ENCODE results near the gene DYDC2. TPM values are rescaled to one million over a fixed set of nuclear protein-coding genes. Genes with fewer than 3 reads are reported as not detected.

DYDC2 gene
- total RNA-seq, 1 experiment from 2014 or later: 2.8 TPM

GRCh38 chr10:80372675-80373074 is 16.1 kb downstream of the DYDC2 start:
- Histone ChIP-seq H3K14ac (ENCODE audit: insufficient read depth, low read length) (no peak overlapping the region), H3K4ac (ENCODE audit: low read depth, low read length) (no peak overlapping the region), H3K4me1 (ENCODE audit: insufficient read depth, low read length) (no peaks in the 10 kb centered on the region), H4K91ac (ENCODE audit: insufficient read length, low read depth, low read length) (no peak overlapping the region), H3K27me3 (ENCODE audit: insufficient read depth, low read length) (no peaks in the 10 kb centered on the region), H2BK120ac (ENCODE audit: low read depth, low read length, poor library complexity, severe bottlenecking) (no peak overlapping the region), H3K79me1 (ENCODE audit: insufficient read depth, low read depth, low read length, poor library complexity, severe bottlenecking) (no peaks in the 10 kb centered on the region), H2AFZ (ENCODE audit: low read length) (no peak overlapping the region), H2BK20ac (ENCODE audit: low read depth, low read length, poor library complexity, severe bottlenecking) (no peak overlapping the region), H3K9ac (ENCODE audit: extremely low read depth, insufficient read length, low read length) (no peak overlapping the region), H4K5ac (ENCODE audit: insufficient read length, low read depth, low read length) (no peak overlapping the region), H2AK5ac (ENCODE audit: insufficient read length, low read length) (no peak overlapping the region), H2BK15ac (ENCODE audit: low read depth, low read length) (no peak overlapping the region), H3K18ac (ENCODE audit: insufficient read length, low read depth, low read length) (no peak overlapping the region), H2BK12ac (ENCODE audit: insufficient read length, low read depth, low read length) (no peak overlapping the region), H3K4me2 (ENCODE audit: insufficient read depth, insufficient read length, low read length) (no peak overlapping the region), H4K20me1 (ENCODE audit: control insufficient read depth, insufficient read depth, insufficient read length) (no peaks in the 10 kb centered on the region), H3K23me2 (ENCODE audit: insufficient read length, low read depth, low read length, poor library complexity, severe bottlenecking) (no peaks in the 10 kb centered on the region), H2BK5ac (ENCODE audit: insufficient read length, low read length) (no peak overlapping the region), H3K27ac (ENCODE audit: insufficient read length, low read depth, low read length) (no peak overlapping the region), H4K8ac (replicated peaks; ENCODE audit: insufficient read length, low read depth, low read length) (no peak overlapping the region), H3K23ac (ENCODE audit: insufficient read length, low read depth, low read length) (no peak overlapping the region), H3K79me2 (ENCODE audit: insufficient read depth, low read length) (no peaks in the 10 kb centered on the region; the same call in none of the 2 replicates), H3K9me3 (ENCODE audit: control insufficient read depth, low read depth, low read length) (no peaks in the 10 kb centered on the region), H3K56ac (ENCODE audit: insufficient read length, low read depth, low read length) (no peak overlapping the region), H3T11ph (ENCODE audit: low read length) (no peak overlapping the region)
- DNase-seq: no peak
- Mint-ChIP-seq H3K36me3 (ENCODE audit: insufficient read depth in 1 of 3, low read depth in 3 of 3) (peaks cover 9 to 15% (median 14%) of the 10 kb centered on the region in 3 experiments), H3K4me1 (peaks cover 0 to 3% of the 10 kb centered on the region in 2 experiments; a peak in 1 of 4 replicates), H3K9me3 (peaks cover 12 to 17% of the 10 kb centered on the region in 2 experiments), H3K27ac (no peak overlapping the region), H3K4me3 (no peak overlapping the region; a peak in 1 of 5 replicates), H3K27me3 (ENCODE audit: low read depth) (peaks cover 4% of the 10 kb centered on the region; the same call in 1 of the 2 replicates)
- WGBS (ENCODE audit: extremely low coverage, insufficient read length, low lambda C conversion rate): no CpG with 5 or more reads among the region's 5 CpGs
- TF ChIP-seq, protein P1, sequence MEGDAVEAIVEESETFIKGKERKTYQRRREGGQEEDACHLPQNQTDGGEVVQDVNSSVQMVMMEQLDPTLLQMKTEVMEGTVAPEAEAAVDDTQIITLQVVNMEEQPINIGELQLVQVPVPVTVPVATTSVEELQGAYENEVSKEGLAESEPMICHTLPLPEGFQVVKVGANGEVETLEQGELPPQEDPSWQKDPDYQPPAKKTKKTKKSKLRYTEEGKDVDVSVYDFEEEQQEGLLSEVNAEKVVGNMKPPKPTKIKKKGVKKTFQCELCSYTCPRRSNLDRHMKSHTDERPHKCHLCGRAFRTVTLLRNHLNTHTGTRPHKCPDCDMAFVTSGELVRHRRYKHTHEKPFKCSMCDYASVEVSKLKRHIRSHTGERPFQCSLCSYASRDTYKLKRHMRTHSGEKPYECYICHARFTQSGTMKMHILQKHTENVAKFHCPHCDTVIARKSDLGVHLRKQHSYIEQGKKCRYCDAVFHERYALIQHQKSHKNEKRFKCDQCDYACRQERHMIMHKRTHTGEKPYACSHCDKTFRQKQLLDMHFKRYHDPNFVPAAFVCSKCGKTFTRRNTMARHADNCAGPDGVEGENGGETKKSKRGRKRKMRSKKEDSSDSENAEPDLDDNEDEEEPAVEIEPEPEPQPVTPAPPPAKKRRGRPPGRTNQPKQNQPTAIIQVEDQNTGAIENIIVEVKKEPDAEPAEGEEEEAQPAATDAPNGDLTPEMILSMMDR (conservative IDR thresholded peaks at IDR 0.05): no peak
